Kasumi-1 (cell line): ENCODE measurements around the gene NIT2.
"Not testable (repeated sequence)": the region's sequence is repeated elsewhere in the genome, so short reads cannot be mapped to it uniquely, and the experiment has no call there.

ENCODE experiments used
- DNase-seq, 2 experiments: peaks; one replicate each; lab custom pipeline; 2025; lab: John Stamatoyannopoulos, UW

The NIT2 gene

DNA sequence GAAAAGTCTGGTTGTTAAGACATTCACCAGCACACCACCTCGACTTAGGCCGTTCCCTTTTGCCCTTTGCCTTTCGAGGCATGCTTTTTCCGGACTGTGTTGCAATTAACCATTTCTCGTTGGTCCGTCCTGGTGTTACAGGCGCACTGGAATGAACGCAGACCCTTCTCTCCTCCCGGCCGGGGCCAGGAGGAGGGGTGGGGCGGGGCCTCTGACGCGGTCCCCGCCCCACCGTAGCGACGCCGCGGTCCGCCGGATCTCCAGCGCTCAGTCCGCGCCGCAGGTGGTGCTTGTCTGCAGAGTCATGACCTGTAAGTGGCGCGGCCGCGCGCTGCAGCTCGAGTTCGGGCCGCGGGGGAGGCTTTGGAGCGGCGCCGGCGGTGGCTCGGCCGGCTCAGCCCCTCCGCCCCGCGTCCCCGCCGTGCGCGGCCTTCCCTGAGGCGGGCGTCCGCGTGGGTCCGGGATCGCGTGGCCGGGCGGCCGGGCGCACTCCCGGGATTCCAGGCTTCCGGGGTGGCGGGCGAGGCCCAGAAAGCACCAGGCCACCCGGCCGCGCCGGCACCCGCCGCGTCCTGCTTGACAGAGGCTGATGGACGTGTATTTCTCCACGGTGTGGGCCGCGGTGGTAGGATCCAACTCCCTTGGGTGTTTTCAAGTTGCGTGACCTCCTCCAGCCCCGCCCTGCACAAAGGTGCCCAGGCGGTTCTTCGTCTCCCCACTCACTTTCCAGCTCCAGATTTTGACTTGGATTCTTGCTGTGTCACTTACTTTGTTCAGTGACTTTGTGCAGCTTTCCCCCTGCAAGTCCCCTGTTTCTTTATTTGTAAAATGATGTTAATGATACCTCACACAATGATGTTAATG, at the start of gene NIT2:
Gene NIT2, plus strand, starts transcription at position 270 of the 864 bp plus-strand sequence. Its CDS starts 35 bp downstream, at position 305.
- DNase-seq: peak; percentile 73 to 77

DNA sequence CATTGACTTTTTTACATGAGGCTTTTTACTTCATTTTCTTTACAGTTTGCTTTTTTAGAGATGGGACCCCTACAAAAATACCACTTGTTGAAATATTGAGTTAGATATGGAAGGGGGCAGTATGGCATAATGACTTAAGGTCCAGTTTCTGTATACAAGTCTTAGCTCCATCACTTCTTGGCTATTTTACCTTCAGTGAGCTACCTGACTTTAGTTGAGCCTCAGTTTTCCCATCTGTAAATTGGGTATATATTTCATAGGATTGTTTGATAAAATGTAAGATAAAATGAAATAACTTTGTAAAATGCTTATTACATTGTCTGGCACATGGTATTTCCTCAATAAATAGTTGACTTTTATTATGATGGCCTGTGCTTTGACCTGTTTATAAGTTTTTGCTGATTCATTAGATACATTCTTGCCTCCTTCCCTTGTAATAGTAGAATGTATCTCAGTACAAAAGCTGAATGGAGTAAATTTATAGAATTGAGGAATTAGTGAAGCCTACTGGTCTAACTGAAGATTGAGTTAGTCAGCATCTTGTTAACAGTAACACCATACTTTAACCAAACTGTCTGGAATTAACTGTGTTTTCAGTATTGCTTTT, 46.2 kb upstream of the NIT2 start:
- DNase-seq: no peak

- DNase-seq: peak; percentile 98 to 99
Observed at GRCh38 chr3:100289339-100289738, 45.2 kb upstream of the NIT2 start.

DNA sequence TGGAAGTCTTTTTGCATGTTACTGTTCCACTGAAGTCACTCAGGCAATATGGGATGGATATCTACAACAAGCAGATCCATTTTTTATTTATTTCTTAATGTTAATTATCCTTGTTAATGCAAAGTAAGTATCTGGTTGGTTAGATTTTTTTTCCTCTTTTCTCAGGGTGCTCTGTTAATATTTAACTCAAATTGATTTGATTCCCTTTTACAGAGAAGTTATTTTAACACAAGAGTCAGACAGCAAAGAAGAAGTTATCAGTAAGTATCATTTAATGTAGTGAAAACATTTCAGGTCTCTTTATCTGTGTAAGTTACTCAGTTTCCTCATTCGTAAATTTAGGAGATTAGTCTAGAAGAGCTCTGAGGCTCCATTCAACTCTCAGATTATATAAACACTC, 39.5 kb upstream of the NIT2 start:
- no peak for DNase-seq

DNA sequence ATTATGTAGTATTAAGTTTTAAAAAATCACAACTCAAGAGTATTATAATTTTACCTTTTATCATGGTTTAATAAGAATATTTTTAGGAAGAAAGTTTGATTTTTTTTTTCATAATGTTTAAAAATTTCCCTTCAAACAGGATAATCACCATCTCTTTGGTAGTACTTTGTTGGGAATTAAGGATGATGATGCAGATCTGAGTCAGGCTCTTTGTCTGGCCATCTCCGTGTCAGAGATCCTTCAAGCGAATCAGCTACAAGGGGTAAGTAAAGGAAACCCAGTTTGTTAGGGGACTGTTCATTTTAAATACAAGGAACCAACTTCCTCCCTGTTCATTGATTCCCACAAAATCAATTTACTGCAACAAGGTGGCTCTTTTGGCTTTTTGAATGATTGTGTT, 36.8 kb upstream of the NIT2 start:
- no peak for DNase-seq

DNA sequence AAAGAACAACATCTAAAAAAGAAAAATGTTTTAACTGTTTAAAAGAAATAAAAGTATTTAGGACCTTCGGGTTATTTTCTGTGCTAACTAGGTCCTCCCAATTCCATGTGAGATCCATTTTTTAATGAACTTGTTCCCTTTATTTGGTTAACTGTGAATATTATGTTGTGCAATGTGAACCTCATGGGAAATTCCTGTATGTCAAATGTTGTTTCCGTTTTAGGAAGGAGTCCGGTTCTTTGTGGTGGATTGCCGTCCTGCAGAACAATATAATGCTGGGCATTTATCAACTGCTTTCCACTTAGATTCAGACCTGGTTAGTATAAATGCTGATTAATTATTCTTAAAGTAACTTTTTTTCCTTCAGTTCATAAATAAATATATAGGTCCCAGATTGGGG, 35.5 kb upstream of the NIT2 start:
- no peak for DNase-seq

DNA sequence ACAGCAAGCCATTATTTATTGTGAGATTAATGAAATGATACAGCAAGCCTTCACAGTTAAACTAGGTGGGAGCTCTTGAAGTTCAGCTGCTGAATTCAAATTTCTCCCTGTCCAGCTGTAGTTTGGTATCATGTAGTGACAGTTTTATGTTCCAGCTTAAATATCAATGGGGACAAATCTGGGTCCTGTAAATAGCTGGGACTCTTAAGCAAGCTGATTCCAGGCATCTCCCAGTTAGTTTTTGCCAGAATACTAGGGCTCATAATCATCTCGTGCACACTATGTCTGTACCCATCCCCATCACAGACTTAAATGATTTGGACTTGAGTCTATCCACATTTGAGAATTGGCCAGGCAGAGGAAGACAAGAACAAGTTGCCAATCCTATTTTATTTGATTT, 27.9 kb upstream of the NIT2 start:
- no peak for DNase-seq

DNA sequence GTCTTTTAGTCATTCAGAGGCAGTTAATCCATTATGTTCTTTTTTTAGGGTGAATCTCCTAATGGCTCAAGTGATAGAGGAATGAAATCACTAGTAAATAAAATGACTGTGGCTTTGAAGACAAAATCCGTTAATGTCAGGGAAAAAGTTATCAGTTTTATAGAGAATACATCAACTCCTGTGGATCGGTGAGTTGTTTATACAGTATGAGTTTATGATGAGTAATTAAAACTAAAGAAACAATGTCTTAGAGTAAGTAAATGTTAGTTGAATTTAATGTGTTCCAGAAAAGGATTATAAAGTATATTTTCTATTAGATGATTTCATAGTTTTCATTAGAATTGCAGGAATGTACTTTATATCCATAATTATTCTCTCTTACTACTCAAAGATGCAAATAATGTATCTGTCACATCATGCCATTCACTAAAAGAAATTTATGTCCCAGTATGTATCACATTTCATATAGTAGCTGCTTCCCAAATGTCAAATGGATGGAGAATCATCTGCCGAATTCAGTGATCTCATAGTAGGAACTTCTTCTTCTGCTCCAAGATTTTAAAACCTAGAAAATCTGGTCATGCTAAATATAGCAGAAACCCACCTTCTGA, 24.1 kb upstream of the NIT2 start:
- DNase-seq: no peak

DNA sequence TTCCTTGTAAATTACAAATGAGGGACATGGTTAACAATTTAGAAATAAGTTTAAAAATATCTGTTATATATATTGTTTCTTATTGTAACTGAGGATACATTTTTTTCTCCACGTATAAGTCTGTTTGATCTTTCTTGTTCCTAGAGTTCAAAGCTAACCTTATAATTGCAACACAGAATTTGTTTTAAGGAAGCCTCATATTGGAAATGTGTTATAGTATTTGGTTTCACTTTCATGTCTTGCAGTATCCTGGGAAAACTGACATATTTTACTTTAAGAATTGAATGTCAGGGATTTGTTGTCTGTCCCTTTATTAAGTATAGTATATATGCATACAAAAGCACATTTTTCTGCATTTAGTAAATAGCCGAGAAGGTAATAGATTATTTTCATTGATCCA, 23.5 kb upstream of the NIT2 start:
- DNase-seq: no peak

DNA sequence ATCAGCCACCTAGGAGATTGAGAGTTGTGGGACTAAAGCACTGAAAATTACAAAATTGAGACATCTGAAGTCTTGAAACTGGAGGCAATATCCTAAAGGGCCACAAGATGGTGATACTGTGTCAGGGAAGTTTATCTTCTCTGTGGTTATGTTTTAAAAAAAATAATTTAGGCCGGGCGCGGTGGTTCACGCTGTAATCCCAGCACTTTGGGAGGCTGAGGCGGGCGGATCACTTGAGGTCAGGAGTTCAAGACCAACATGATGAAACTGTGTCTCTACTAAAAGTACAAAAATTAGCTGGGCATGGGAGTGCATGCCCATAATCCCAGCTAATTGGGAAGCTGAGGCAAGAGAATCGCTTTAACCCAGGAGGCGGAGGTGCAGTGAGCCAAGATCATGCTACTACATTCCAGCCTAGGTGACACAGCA, 17.9 kb upstream of the NIT2 start:
- DNase-seq: peak; percentile 67 to 88

- DNase-seq: no peak
Observed at GRCh38 chr3:100317912-100318311, 16.6 kb upstream of the NIT2 start.

DNA sequence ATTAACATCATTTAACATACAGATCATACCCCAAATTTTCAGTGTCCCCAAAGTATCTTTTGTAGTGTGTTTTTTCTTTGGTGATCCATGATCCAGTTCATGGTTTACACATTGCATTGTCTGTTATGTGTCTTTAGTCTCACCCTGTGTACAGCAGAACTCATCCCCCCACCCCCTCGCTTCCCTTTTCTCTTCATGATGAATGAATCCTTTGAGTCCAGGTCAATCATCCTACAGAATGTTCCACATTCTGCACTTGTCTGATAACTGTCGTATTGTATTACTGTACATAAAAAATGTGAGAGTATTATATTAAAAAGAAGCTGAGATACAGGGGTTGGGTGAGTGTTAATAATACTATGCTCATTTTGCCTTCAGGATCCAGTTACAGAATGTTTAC, 14.6 kb upstream of the NIT2 start:
- DNase-seq: no peak

DNA sequence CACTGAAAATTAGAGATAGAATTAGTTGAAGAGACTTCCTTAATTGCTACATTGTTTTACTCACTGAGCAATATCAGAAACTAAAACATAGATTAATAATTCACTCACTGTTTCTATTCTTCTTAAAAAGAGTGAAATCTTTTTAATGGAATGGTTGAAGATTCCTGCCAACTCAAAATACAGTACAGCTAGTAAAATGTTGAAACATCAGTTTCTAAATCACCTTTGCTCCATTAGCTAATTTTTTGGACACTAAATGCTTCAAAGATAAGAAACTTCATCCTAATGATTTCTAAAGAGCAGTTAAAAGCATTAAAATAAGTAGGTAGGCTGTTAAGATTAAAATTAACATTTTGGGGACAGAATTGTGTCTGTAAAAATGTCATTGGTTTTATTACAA, 10.5 kb upstream of the NIT2 start:
- DNase-seq: no peak

DNA sequence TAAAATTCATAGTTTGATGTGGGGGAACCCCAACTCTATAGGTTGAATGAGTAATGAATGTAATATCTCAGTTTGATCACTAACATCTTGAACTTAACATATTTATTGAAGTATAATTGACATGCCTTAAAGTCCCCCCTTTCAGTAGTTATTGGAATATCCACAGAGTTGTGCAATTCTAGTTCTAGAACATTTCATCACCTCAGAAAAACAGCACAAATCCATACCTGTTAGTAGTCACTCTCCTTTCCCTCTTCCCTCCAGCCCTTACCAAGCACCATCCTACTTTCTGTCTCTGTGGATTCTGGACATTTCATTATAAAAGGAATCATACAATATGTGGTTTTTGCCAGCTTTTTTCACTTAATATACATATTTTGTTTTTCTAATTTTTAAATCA, 8.7 kb upstream of the NIT2 start:
- no peak for DNase-seq

GRCh38 chr3:100327377-100327776, 7.2 kb upstream of the NIT2 start:
- not testable (repeated sequence) for DNase-seq

GRCh38 chr3:100329800-100330489, 4.6 kb upstream of the NIT2 start:
- DNase-seq: no peak

DNA sequence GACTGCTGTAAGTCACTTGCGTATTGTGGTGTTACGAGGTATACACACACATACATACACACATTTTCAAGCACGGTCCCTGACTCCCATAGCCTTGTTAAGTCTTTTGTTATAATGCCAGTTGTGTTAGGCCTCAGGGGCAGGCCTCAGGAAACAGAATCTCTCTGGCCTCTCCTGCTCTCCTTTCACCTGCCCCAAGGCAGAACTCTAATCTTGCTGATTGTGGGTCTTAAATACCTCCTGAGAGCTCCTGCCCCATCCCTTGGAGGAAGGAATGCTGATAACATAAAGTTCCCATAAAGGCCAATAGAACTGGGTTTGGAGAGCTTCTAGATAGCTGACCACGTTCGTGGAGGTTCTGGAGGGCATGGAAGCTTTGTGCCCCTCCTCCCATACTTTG, 3.9 kb upstream of the NIT2 start:
- no peak for DNase-seq

DNA sequence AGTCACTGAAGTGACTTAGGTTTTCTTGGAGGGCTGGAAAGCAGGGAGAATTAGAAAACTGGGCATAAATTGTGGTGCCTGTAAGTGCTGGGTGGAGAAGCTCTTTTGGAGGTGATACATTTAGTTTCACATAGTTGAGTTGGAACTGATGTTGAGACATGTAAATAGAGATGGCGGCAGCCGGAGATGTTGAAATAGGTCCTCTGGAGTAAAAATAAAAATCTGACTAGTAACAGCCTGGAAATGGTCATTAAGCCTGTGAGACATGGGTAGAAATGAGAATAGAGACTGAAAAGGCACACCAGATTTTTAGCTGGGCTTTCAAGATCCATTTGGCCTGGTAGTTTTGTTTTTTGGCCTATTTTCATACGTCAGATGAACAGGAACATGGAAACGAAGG, 2.9 kb upstream of the NIT2 start:
- no peak for DNase-seq

- DNase-seq: no peak
Observed at GRCh38 chr3:100333051-100333450, 1.5 kb upstream of the NIT2 start.

DNA sequence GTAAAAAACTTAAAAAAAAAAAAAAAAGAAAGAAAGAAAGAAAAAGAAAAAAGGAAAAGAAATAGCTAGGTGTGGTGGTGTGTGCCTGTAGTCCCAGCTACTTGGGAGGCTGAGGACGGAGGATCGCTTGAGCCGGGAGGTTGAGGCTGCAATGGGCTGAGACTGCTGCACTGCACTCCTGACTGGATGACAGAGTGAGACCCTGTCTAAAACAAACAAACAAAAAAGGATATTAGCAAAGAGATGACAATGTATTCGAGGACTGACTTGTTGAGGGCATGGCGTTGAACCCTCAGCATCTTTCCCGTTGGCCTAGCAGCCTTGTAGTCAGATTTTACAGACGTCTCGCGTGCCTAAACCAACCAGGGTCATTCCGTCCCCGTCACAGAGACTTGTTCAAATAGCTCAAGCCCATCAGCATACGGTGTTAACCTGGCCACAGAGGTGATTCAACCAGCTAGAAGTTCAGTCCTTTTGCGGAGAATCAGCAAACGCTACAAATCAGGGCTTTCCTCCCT, 528 bp upstream of the NIT2 start:
- no peak for DNase-seq

GRCh38 chr3:100335434-100335833, 877 bp downstream of the NIT2 start:
- DNase-seq: peak in 1 of 2 experiments; percentile 20

GRCh38 chr3:100336229-100336628, 1.7 kb downstream of the NIT2 start:
- not testable (repeated sequence) for DNase-seq
